Activated naive CD4-positive, alpha-beta T cell treated with anti-CD3 and anti-CD28 coated beads, Interleukin-2, amount 10 ng/mL, durations not matched to agents 7 days and 5 days (primary cell): ENCODE measurements around the gene AATK.
A peak's percentile ranks its signal among the peaks of the same experiment; 100 is the strongest.

Experiments
- CTCF ChIA-PET: fragments of 350-600 bp; sonication (Branson Sonifier 250); formaldehyde crosslinking; loops from one replicate; lab custom pipeline; 2021; ENCODE audit warnings: antibody characterized with exemption; lab: Charles Lee
- DNase-seq: peaks from one replicate; pipeline ENCODE4 v3.0.0-alpha.2; 2020
- H3K27ac Mint-ChIP-seq: one replicate; pipeline ENCODE4 v1.8.0; 2021; ENCODE audit warnings: mild to moderate bottlenecking, moderate library complexity, mixed read lengths
- H3K27me3 Mint-ChIP-seq: one replicate; pipeline ENCODE4 v1.8.0; 2021; ENCODE audit warnings: mild to moderate bottlenecking, mixed read lengths
- H3K36me3 Mint-ChIP-seq: one replicate; pipeline ENCODE4 v1.8.0; 2021; ENCODE audit warnings: mixed read lengths
- H3K4me1 Mint-ChIP-seq: one replicate; pipeline ENCODE4 v1.8.0; 2021; ENCODE audit warnings: mixed read lengths
- H3K4me3 Mint-ChIP-seq: one replicate; pipeline ENCODE4 v1.8.0; 2021; ENCODE audit warnings: mild to moderate bottlenecking, moderate library complexity, mixed read lengths
- H3K9me3 Mint-ChIP-seq: one replicate; pipeline ENCODE4 v1.8.0; 2021; ENCODE audit warnings: mixed read lengths

The AATK gene

GRCh38 chr17:81143200-81143527, 22.9 kb downstream of the AATK start:
- no peak overlapping the region for H3K4me3 Mint-ChIP-seq
- no peaks in the 10 kb centered on the region for H3K4me1 Mint-ChIP-seq
- peaks cover 11% of the 10 kb centered on the region for H3K9me3 Mint-ChIP-seq
- no peaks in the 10 kb centered on the region for H3K27me3 Mint-ChIP-seq
- CTCF ChIA-PET: interaction anchor here (0.6 to 2.4 kb wide), 5 partner anchors 10 to 341 kb away, joined by 3 to 10 read pairs (median 3); no protein-coding TSS in a partner anchor
- H3K27ac Mint-ChIP-seq: no peak overlapping the region
- DNase-seq: no peak
- no peaks in the 10 kb centered on the region for H3K36me3 Mint-ChIP-seq

- Mint-ChIP-seq H3K27ac (no peak overlapping the region), H3K4me1 (no peaks in the 10 kb centered on the region)
Measured at GRCh38 chr17:81142301-81143199, 23.5 kb downstream of the AATK start.

GRCh38 chr17:81140695-81141094, 25.3 kb downstream of the AATK start:
- no peaks in the 10 kb centered on the region for H3K36me3 Mint-ChIP-seq
- H3K4me1 Mint-ChIP-seq: no peaks in the 10 kb centered on the region
- no peak for DNase-seq
- H3K27ac Mint-ChIP-seq: no peak overlapping the region
- CTCF ChIA-PET: interaction anchor here (0.6 to 1.9 kb wide), 3 partner anchors 98 to 367 kb away, joined by 3 to 6 read pairs (median 3); partner anchors contain the start of genes NDUFAF8 and TEPSIN
- peaks cover 19% of the 10 kb centered on the region for H3K9me3 Mint-ChIP-seq
- no peak overlapping the region for H3K4me3 Mint-ChIP-seq
- no peaks in the 10 kb centered on the region for H3K27me3 Mint-ChIP-seq

More at GRCh38 chr17:81142301-81143199, 23.5 kb downstream of the AATK start:
- no peaks in the 10 kb centered on the region for H3K27me3 Mint-ChIP-seq
- peak; percentile 80 for DNase-seq
- H3K9me3 Mint-ChIP-seq: peaks cover 17% of the 10 kb centered on the region
- H3K4me3 Mint-ChIP-seq: no peak overlapping the region
- H3K36me3 Mint-ChIP-seq: no peaks in the 10 kb centered on the region
- CTCF ChIA-PET: interaction anchor here (0.6 to 2.4 kb wide), 9 partner anchors 8 to 342 kb away, joined by 3 to 10 read pairs (median 3); partner anchors contain the start of genes NDUFAF8 and TEPSIN

GRCh38 chr17:81140018-81140417, 26.0 kb downstream of the AATK start:
- Mint-ChIP-seq H3K36me3 (no peaks in the 10 kb centered on the region), H3K27me3 (no peaks in the 10 kb centered on the region), H3K4me1 (no peaks in the 10 kb centered on the region), H3K9me3 (peaks cover 19% of the 10 kb centered on the region), H3K27ac (no peak overlapping the region), H3K4me3 (no peak overlapping the region)
- CTCF ChIA-PET: no interaction called here
- DNase-seq: no peak

- no peaks in the 10 kb centered on the region for H3K36me3 Mint-ChIP-seq
- no peaks in the 10 kb centered on the region for H3K27me3 Mint-ChIP-seq
- no peak for DNase-seq
- H3K9me3 Mint-ChIP-seq: peaks cover 19% of the 10 kb centered on the region
- H3K27ac Mint-ChIP-seq: no peak overlapping the region
- H3K4me1 Mint-ChIP-seq: no peaks in the 10 kb centered on the region
- CTCF ChIA-PET: no interaction called here
- no peak overlapping the region for H3K4me3 Mint-ChIP-seq
Measured at GRCh38 chr17:81139428-81139827, 26.6 kb downstream of the AATK start.

GRCh38 chr17:81138500-81138899, 27.5 kb downstream of the AATK start:
- Mint-ChIP-seq H3K27me3 (no peaks in the 10 kb centered on the region), H3K36me3 (no peaks in the 10 kb centered on the region), H3K4me1 (no peaks in the 10 kb centered on the region), H3K4me3 (no peak overlapping the region), H3K9me3 (peaks cover 19% of the 10 kb centered on the region), H3K27ac (no peak overlapping the region)
- CTCF ChIA-PET: no interaction called here
- no peak for DNase-seq

GRCh38 chr17:81138083-81138482, 27.9 kb downstream of the AATK start:
- H3K27me3 Mint-ChIP-seq: no peaks in the 10 kb centered on the region
- H3K4me1 Mint-ChIP-seq: no peaks in the 10 kb centered on the region
- no peak for DNase-seq
- peaks cover 19% of the 10 kb centered on the region for H3K9me3 Mint-ChIP-seq
- no peak overlapping the region for H3K27ac Mint-ChIP-seq
- no peak overlapping the region for H3K4me3 Mint-ChIP-seq
- no peaks in the 10 kb centered on the region for H3K36me3 Mint-ChIP-seq
- CTCF ChIA-PET: no interaction called here

- CTCF ChIA-PET: no interaction called here
- H3K36me3 Mint-ChIP-seq: no peaks in the 10 kb centered on the region
- H3K4me3 Mint-ChIP-seq: no peak overlapping the region
- H3K27ac Mint-ChIP-seq: no peak overlapping the region
- DNase-seq: no peak
- H3K4me1 Mint-ChIP-seq: no peaks in the 10 kb centered on the region
- H3K27me3 Mint-ChIP-seq: no peaks in the 10 kb centered on the region
- peaks cover 19% of the 10 kb centered on the region for H3K9me3 Mint-ChIP-seq
Measured at GRCh38 chr17:81137248-81137647, 28.8 kb downstream of the AATK start.

GRCh38 chr17:81136366-81136765, 29.7 kb downstream of the AATK start:
- DNase-seq: no peak
- Mint-ChIP-seq H3K4me3 (no peak overlapping the region), H3K27ac (no peak overlapping the region), H3K4me1 (no peaks in the 10 kb centered on the region), H3K36me3 (no peaks in the 10 kb centered on the region), H3K9me3 (peaks cover 19% of the 10 kb centered on the region), H3K27me3 (no peaks in the 10 kb centered on the region)
- CTCF ChIA-PET: no interaction called here

GRCh38 chr17:81135505-81136278, 30.3 kb downstream of the AATK start:
- peaks cover 19% of the 10 kb centered on the region for H3K9me3 Mint-ChIP-seq
- H3K4me3 Mint-ChIP-seq: no peak overlapping the region
- DNase-seq: no peak
- H3K27ac Mint-ChIP-seq: no peak overlapping the region
- CTCF ChIA-PET: no interaction called here
- H3K27me3 Mint-ChIP-seq: no peaks in the 10 kb centered on the region
- H3K36me3 Mint-ChIP-seq: no peaks in the 10 kb centered on the region
- no peaks in the 10 kb centered on the region for H3K4me1 Mint-ChIP-seq

GRCh38 chr17:81134064-81134781, 31.8 kb downstream of the AATK start:
- DNase-seq: no peak

GRCh38 chr17:81132770-81133723, 33.0 kb downstream of the AATK start:
- Mint-ChIP-seq H3K4me1 (no peaks in the 10 kb centered on the region), H3K27ac (no peak overlapping the region), H3K36me3 (no peaks in the 10 kb centered on the region), H3K9me3 (peaks cover 7% of the 10 kb centered on the region), H3K27me3 (no peaks in the 10 kb centered on the region), H3K4me3 (no peak overlapping the region)
- CTCF ChIA-PET: interaction anchor here (1.4 kb wide), 1 partner anchor 9 kb away, joined by 3 read pairs; no protein-coding TSS in a partner anchor
- no peak for DNase-seq

More at GRCh38 chr17:81134064-81134781, 31.8 kb downstream of the AATK start:
- CTCF ChIA-PET: no interaction called here
- Mint-ChIP-seq H3K36me3 (no peaks in the 10 kb centered on the region), H3K27me3 (no peaks in the 10 kb centered on the region), H3K4me3 (no peak overlapping the region), H3K4me1 (no peaks in the 10 kb centered on the region), H3K27ac (no peak overlapping the region), H3K9me3 (peaks cover 19% of the 10 kb centered on the region)

GRCh38 chr17:81132197-81132540, 33.9 kb downstream of the AATK start:
- Mint-ChIP-seq H3K27ac (no peak overlapping the region), H3K27me3 (no peaks in the 10 kb centered on the region), H3K36me3 (no peaks in the 10 kb centered on the region), H3K4me1 (no peaks in the 10 kb centered on the region), H3K4me3 (no peak overlapping the region), H3K9me3 (no peaks in the 10 kb centered on the region)
- DNase-seq: no peak
- CTCF ChIA-PET: interaction anchor here (1.4 kb wide), 1 partner anchor 10 kb away, joined by 3 read pairs; no protein-coding TSS in a partner anchor
